Measurements from ENCODE around the gene FAM13B.

Gene FAM13B

DNA sequence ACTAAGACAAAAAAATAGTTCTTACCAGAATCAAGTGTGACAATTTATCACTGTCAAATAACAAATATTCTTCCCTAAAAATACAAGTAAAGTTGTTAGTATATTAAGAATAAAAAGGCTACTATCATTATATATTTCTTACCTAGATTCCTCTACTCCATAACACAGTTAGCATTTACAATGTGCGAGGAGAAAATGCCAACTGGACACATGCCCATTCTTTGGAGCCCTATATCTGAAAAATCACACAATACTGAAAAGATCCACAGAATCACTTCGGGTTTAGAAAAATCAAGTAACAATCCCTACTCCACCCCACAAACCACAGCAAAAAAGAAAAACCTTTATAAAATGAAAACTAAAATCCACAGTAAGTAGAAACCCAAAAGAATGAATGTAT lies 72.7 kb downstream of the FAM13B start:
- Histone ChIP-seq H3K4me2 (ENCODE audit: low read depth, low read length, poor library complexity, severe bottlenecking) (no peak overlapping the region), H2AFZ (ENCODE audit: low read length) (no peak overlapping the region), H3K27me3 (ENCODE audit: insufficient read depth, low read length, poor library complexity, severe bottlenecking) (no peaks in the 10 kb centered on the region), H3K36me3 (ENCODE audit: insufficient read depth, low read length) (peaks cover 83% of the 10 kb centered on the region), H3K4me1 (ENCODE audit: insufficient read depth, low read length, poor library complexity, severe bottlenecking) (no peaks in the 10 kb centered on the region), H3K9me2 (replicated peaks; ENCODE audit: low read depth, low read length) (no peaks in the 10 kb centered on the region), H3K9me3 (ENCODE audit: insufficient read depth, low read depth, low read length) (no peaks in the 10 kb centered on the region), H3K9ac (ENCODE audit: low read depth, low read length, poor library complexity, severe bottlenecking) (no peak overlapping the region), H3F3A (ENCODE audit: low read depth) (no peaks in the 10 kb centered on the region), H3K4me3 (ENCODE audit: low read length, poor library complexity, severe bottlenecking) (no peak overlapping the region), H3K79me2 (ENCODE audit: insufficient read depth, low read length) (no peaks in the 10 kb centered on the region), H4K20me1 (ENCODE audit: insufficient read depth, low read length, poor library complexity, severe bottlenecking) (no peaks in the 10 kb centered on the region)
- no peak for TF ChIP-seq EZH2phosphoT487 (IDR thresholded peaks at IDR 0.05; ENCODE audit: borderline replicate concordance)
- TF ChIP-seq, protein P1, sequence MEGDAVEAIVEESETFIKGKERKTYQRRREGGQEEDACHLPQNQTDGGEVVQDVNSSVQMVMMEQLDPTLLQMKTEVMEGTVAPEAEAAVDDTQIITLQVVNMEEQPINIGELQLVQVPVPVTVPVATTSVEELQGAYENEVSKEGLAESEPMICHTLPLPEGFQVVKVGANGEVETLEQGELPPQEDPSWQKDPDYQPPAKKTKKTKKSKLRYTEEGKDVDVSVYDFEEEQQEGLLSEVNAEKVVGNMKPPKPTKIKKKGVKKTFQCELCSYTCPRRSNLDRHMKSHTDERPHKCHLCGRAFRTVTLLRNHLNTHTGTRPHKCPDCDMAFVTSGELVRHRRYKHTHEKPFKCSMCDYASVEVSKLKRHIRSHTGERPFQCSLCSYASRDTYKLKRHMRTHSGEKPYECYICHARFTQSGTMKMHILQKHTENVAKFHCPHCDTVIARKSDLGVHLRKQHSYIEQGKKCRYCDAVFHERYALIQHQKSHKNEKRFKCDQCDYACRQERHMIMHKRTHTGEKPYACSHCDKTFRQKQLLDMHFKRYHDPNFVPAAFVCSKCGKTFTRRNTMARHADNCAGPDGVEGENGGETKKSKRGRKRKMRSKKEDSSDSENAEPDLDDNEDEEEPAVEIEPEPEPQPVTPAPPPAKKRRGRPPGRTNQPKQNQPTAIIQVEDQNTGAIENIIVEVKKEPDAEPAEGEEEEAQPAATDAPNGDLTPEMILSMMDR (conservative IDR thresholded peaks at IDR 0.05; ENCODE audit: low read length): no peak

DNA sequence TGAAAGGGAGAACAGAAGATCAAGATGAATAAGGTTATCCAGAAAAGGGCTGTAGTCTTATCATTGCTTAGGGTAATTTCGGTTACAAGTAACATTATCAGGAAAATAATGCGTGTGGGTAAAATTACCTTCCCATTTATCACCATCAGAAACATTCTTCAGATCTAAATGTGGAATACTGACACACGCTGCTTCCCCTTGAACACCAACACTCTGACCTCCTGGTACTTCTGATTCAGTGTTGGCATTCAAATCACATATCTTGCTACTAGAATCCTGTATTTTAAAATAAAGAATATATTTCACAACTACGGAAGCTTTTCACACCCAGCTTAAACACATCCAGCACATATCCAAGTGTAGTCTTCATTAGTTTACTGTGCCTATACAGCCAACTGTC lies 73.4 kb downstream of the FAM13B start:
- no peaks in the 10 kb centered on the region for H3K4me1 ChIP-seq (ENCODE audit: insufficient read depth, low read length, poor library complexity, severe bottlenecking)
- no peak overlapping the region for H3K9ac ChIP-seq (ENCODE audit: low read depth, low read length, poor library complexity, severe bottlenecking)
- TF ChIP-seq EZH2phosphoT487 (IDR thresholded peaks at IDR 0.05; ENCODE audit: borderline replicate concordance): no peak
- TF ChIP-seq, protein P1 (conservative IDR thresholded peaks at IDR 0.05; ENCODE audit: low read length): no peak
- H4K20me1 ChIP-seq (ENCODE audit: insufficient read depth, low read length, poor library complexity, severe bottlenecking): no peaks in the 10 kb centered on the region
- no peak overlapping the region for H3K4me2 ChIP-seq (ENCODE audit: low read depth, low read length, poor library complexity, severe bottlenecking)
- no peaks in the 10 kb centered on the region for H3K9me3 ChIP-seq (ENCODE audit: insufficient read depth, low read depth, low read length)
- H2AFZ ChIP-seq (ENCODE audit: low read length): no peak overlapping the region
- no peaks in the 10 kb centered on the region for H3K79me2 ChIP-seq (ENCODE audit: insufficient read depth, low read length)
- no peaks in the 10 kb centered on the region for H3F3A ChIP-seq (ENCODE audit: low read depth)
- H3K27me3 ChIP-seq (ENCODE audit: insufficient read depth, low read length, poor library complexity, severe bottlenecking): no peaks in the 10 kb centered on the region
- H3K36me3 ChIP-seq (ENCODE audit: insufficient read depth, low read length): peaks cover 81% of the 10 kb centered on the region
- no peaks in the 10 kb centered on the region for H3K9me2 ChIP-seq (replicated peaks; ENCODE audit: low read depth, low read length)
- H3K4me3 ChIP-seq (ENCODE audit: low read length, poor library complexity, severe bottlenecking): no peak overlapping the region

DNA sequence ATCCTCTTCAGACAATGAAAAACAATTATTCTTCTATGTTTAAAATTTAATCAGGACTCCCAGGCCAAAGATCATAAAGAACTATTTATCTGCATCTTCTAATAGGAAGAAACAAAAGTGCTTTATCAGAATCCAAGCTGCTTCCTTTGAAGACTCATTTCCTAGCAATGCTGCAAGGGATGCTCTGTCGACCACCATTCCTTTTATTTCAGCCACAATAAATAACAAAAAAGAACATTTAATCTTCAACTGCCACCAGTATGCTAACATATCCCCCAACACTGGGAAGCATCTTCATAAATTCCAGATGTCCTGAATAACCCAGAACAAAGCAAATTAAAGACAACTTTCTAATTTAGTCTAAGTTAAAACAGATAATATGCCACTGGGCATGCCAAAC lies 74.9 kb downstream of the FAM13B start:
- Histone ChIP-seq H3K79me2 (ENCODE audit: insufficient read depth, low read length) (no peaks in the 10 kb centered on the region), H3K9ac (ENCODE audit: low read depth, low read length, poor library complexity, severe bottlenecking) (no peak overlapping the region), H4K20me1 (ENCODE audit: insufficient read depth, low read length, poor library complexity, severe bottlenecking) (no peaks in the 10 kb centered on the region), H3K4me3 (ENCODE audit: low read length, poor library complexity, severe bottlenecking) (no peak overlapping the region), H3K27me3 (ENCODE audit: insufficient read depth, low read length, poor library complexity, severe bottlenecking) (no peaks in the 10 kb centered on the region), H3K4me2 (ENCODE audit: low read depth, low read length, poor library complexity, severe bottlenecking) (no peak overlapping the region), H3K9me3 (ENCODE audit: insufficient read depth, low read depth, low read length) (no peaks in the 10 kb centered on the region), H3K36me3 (ENCODE audit: insufficient read depth, low read length) (peaks cover 88% of the 10 kb centered on the region), H3K4me1 (ENCODE audit: insufficient read depth, low read length, poor library complexity, severe bottlenecking) (no peaks in the 10 kb centered on the region), H3F3A (ENCODE audit: low read depth) (no peaks in the 10 kb centered on the region), H3K9me2 (replicated peaks; ENCODE audit: low read depth, low read length) (no peaks in the 10 kb centered on the region), H2AFZ (ENCODE audit: low read length) (no peak overlapping the region)
- TF ChIP-seq, protein P1 (conservative IDR thresholded peaks at IDR 0.05; ENCODE audit: low read length): no peak
- no peak for TF ChIP-seq EZH2phosphoT487 (IDR thresholded peaks at IDR 0.05; ENCODE audit: borderline replicate concordance)

Measured in Loucy (cell line).